H9 (cell line): Measurements from ENCODE around the gene GRIA1. TPM values are rescaled to one million over a fixed set of nuclear protein-coding genes. Genes with fewer than 3 reads are reported as not detected.

Experiments
- DNase-seq: peaks from one replicate; pipeline ENCODE4 v3.0.0-alpha.2; 2017
- H2AFZ ChIP-seq: one replicate; pipeline ENCODE4 v1.6.1; 2013; ENCODE audit warnings: mild to moderate bottlenecking, low read length, control low read depth, moderate library complexity
- H2AK5ac ChIP-seq: 2 replicates; pipeline ENCODE4 v1.6.1; 2013; ENCODE audit warnings: low read length, control low read depth, mixed read lengths; ENCODE audit not compliant: insufficient read length
- H2BK120ac ChIP-seq: one replicate; pipeline ENCODE4 v1.6.1; 2013; ENCODE audit warnings: low read depth, mild to moderate bottlenecking, low read length, control low read depth, inconsistent platforms; ENCODE audit not compliant: poor library complexity, severe bottlenecking
- H2BK12ac ChIP-seq: 2 replicates; pipeline ENCODE4 v1.6.1; 2013; ENCODE audit warnings: low read length, control low read depth, mixed read lengths, low read depth; ENCODE audit not compliant: insufficient read length
- H2BK15ac ChIP-seq: 2 replicates; pipeline ENCODE4 v1.6.1; 2013; ENCODE audit warnings: low read depth, low read length, control low read depth
- H2BK20ac ChIP-seq: one replicate; pipeline ENCODE4 v1.6.1; 2013; ENCODE audit warnings: low read depth, mild to moderate bottlenecking, low read length, control low read depth, inconsistent platforms; ENCODE audit not compliant: poor library complexity, severe bottlenecking
- H2BK5ac ChIP-seq: 2 replicates; pipeline ENCODE4 v1.6.1; 2013; ENCODE audit warnings: low read length, control low read depth, mixed read lengths; ENCODE audit not compliant: insufficient read length
- H3K14ac ChIP-seq: 2 replicates; pipeline ENCODE4 v1.6.1; 2013; ENCODE audit warnings: low read length, control low read depth; ENCODE audit not compliant: insufficient read depth
- H3K18ac ChIP-seq: 2 replicates; pipeline ENCODE4 v1.6.1; 2013; ENCODE audit warnings: low read depth, mild to moderate bottlenecking, mixed read lengths, low read length, control low read depth; ENCODE audit not compliant: insufficient read length
- H3K23ac ChIP-seq: 2 replicates; pipeline ENCODE4 v1.6.1; 2013; ENCODE audit warnings: low read length, control low read depth, mixed read lengths, low read depth; ENCODE audit not compliant: insufficient read length
- H3K23me2 ChIP-seq: 2 replicates; pipeline ENCODE4 v1.6.1; 2013; ENCODE audit warnings: low read depth, mild to moderate bottlenecking, mixed read lengths, low read length, control low read depth; ENCODE audit not compliant: insufficient read length, poor library complexity, severe bottlenecking
- H3K27ac ChIP-seq: 2 replicates; pipeline ENCODE4 v1.5.1; 2013; ENCODE audit warnings: low read length, control low read depth, mixed read lengths, low read depth; ENCODE audit not compliant: insufficient read length
- H3K27me3 ChIP-seq: 2 replicates; pipeline ENCODE4 v1.6.1; 2013; ENCODE audit warnings: low read length, control low read depth, inconsistent platforms; ENCODE audit not compliant: insufficient read depth
- H3K4ac ChIP-seq: 2 replicates; pipeline ENCODE4 v1.6.1; 2013; ENCODE audit warnings: low read depth, mild to moderate bottlenecking, control low read depth, inconsistent platforms, low read length, moderate library complexity
- H3K4me1 ChIP-seq: 2 replicates; pipeline ENCODE4 v1.6.1; 2013; ENCODE audit warnings: low read length, control low read depth, inconsistent platforms; ENCODE audit not compliant: insufficient read depth
- H3K4me2 ChIP-seq: 2 replicates; pipeline ENCODE4 v1.6.1; 2013; ENCODE audit warnings: low read length, control low read depth, mixed read lengths; ENCODE audit not compliant: insufficient read length, insufficient read depth
- H3K56ac ChIP-seq: 2 replicates; pipeline ENCODE4 v1.6.1; 2013; ENCODE audit warnings: low read depth, mild to moderate bottlenecking, mixed read lengths, low read length, control low read depth; ENCODE audit not compliant: insufficient read length
- H3K79me1 ChIP-seq: 2 replicates; pipeline ENCODE4 v1.6.1; 2013; ENCODE audit warnings: low read depth, mild to moderate bottlenecking, moderate library complexity, low read length, control low read depth, inconsistent platforms; ENCODE audit not compliant: insufficient read depth, poor library complexity, severe bottlenecking
- H3K79me2 ChIP-seq: 2 replicates; pipeline ENCODE4 v1.6.1; 2013; ENCODE audit warnings: low read length, control low read depth, inconsistent platforms; ENCODE audit not compliant: insufficient read depth
- H3K9ac ChIP-seq: 2 replicates; pipeline ENCODE4 v1.6.1; 2013; ENCODE audit warnings: low read length, control low read depth, mixed read lengths; ENCODE audit not compliant: insufficient read length; ENCODE audit errors: extremely low read depth
- H3K9me3 ChIP-seq: one replicate; pipeline ENCODE4 v1.6.1; 2013; ENCODE audit warnings: low read depth, low read length, inconsistent platforms; ENCODE audit not compliant: control insufficient read depth
- H3T11ph ChIP-seq: one replicate; pipeline ENCODE4 v1.6.1; 2013; ENCODE audit warnings: mild to moderate bottlenecking, low read length, control low read depth, inconsistent platforms
- H4K20me1 ChIP-seq: one replicate; pipeline ENCODE4 v1.6.1; 2013; ENCODE audit not compliant: control insufficient read depth, insufficient read length, insufficient read depth
- H4K5ac ChIP-seq: 2 replicates; pipeline ENCODE4 v1.6.1; 2013; ENCODE audit warnings: low read depth, mild to moderate bottlenecking, mixed read lengths, low read length, control low read depth; ENCODE audit not compliant: insufficient read length
- H4K8ac ChIP-seq: replicated peaks from 2 replicates; pipeline ENCODE4 v1.6.1; 2013; ENCODE audit warnings: low read length, control low read depth, mixed read lengths, low read depth; ENCODE audit not compliant: insufficient read length
- H4K91ac ChIP-seq: 2 replicates; pipeline ENCODE4 v1.6.1; 2013; ENCODE audit warnings: low read depth, mild to moderate bottlenecking, moderate library complexity, mixed read lengths, low read length, control low read depth; ENCODE audit not compliant: insufficient read length
- H3K27ac Mint-ChIP-seq, 3 experiments: 2 replicates in 2 of 3; 3 replicates in 1 of 3; pipeline ENCODE4 v1.8.0; 2020 to 2021; ENCODE audit warnings: mixed read lengths in 3 of 3, mild to moderate bottlenecking in 1 of 3, moderate library complexity in 1 of 3
- H3K27me3 Mint-ChIP-seq: 2 replicates; pipeline ENCODE4 v1.8.0; 2021; ENCODE audit warnings: low read depth, mild to moderate bottlenecking, moderate library complexity, mixed read lengths
- H3K36me3 Mint-ChIP-seq, 3 experiments: 2 replicates in 2 of 3; 3 replicates in 1 of 3; pipeline ENCODE4 v1.8.0; 2020 to 2021; ENCODE audit warnings: low read depth in 3 of 3, mixed read lengths in 3 of 3; ENCODE audit not compliant: insufficient read depth in 1 of 3
- H3K4me1 Mint-ChIP-seq, 2 experiments: 2 replicates each; pipeline ENCODE4 v1.8.0; 2020; ENCODE audit warnings: mixed read lengths in 2 of 2
- H3K4me3 Mint-ChIP-seq, 2 experiments: 2 replicates in 1 of 2; 3 replicates in 1 of 2; pipeline ENCODE4 v1.8.0; 2020 to 2021; ENCODE audit warnings: mild to moderate bottlenecking in 2 of 2, mixed read lengths in 2 of 2, moderate library complexity in 1 of 2
- H3K9me3 Mint-ChIP-seq, 2 experiments: 2 replicates in 1 of 2; 3 replicates in 1 of 2; pipeline ENCODE4 v1.8.0; 2020; ENCODE audit warnings: mild to moderate bottlenecking in 2 of 2, mixed read lengths in 2 of 2, moderate library complexity in 1 of 2
- CTCF ChIP-seq: fragments of 200-600 bp; sonication (generic); conservative IDR thresholded peaks from 3 replicates; pipeline ENCODE4 v1.8.0; 2021; ENCODE audit warnings: antibody characterized with exemption, mild to moderate bottlenecking
- WGBS: extraction: QIAGEN DNeasy Blood & Tissue Kit; methylation state at CpG from one replicate; pipeline ENCODE4 v1.1.7; 2013; ENCODE audit warnings: missing lambda C conversion rate, low lambda C conversion rate, mixed read lengths; ENCODE audit not compliant: insufficient read length; ENCODE audit errors: extremely low coverage; 5-methylcytosine and 5-hydroxymethylcytosine counted together
- total RNA-seq: library from RNA; stranded (reverse); gene quantifications from 2 replicates; pipeline ENCODE4 v1.2.1, GENCODE V29; 2021

GRIA1 gene
- total RNA-seq, 1 experiment from 2014 or later = 0.52 TPM

GRCh38 chr5:153659039-153659736 is 168.7 kb downstream of the GRIA1 start:
- Histone ChIP-seq H2BK120ac (no peak overlapping the region), H3K27ac (no peak overlapping the region), H4K91ac (no peak overlapping the region), H3T11ph (no peak overlapping the region), H3K4me2 (no peak overlapping the region), H3K9me3 (no peaks in the 10 kb centered on the region), H3K18ac (no peak overlapping the region), H4K20me1 (no peaks in the 10 kb centered on the region), H2AFZ (no peak overlapping the region), H3K14ac (no peak overlapping the region), H3K56ac (no peak overlapping the region), H2BK20ac (no peak overlapping the region), H2AK5ac (no peak overlapping the region), H2BK15ac (no peak overlapping the region), H3K9ac (no peak overlapping the region), H3K23ac (no peak overlapping the region), H3K4ac (no peak overlapping the region), H4K8ac (no peak overlapping the region), H4K5ac (no peak overlapping the region), H3K23me2 (no peaks in the 10 kb centered on the region), H2BK5ac (no peak overlapping the region), H3K79me1 (no peaks in the 10 kb centered on the region), H3K27me3 (no peaks in the 10 kb centered on the region), H3K4me1 (no peaks in the 10 kb centered on the region), H3K79me2 (no peaks in the 10 kb centered on the region), H2BK12ac (no peak overlapping the region)
- no peak overlapping the region for H3K4me3 Mint-ChIP-seq
- H3K4me1 Mint-ChIP-seq = peaks cover 35% of the 10 kb centered on the region in 2 experiments
- no peak for TF ChIP-seq CTCF
- H3K27ac Mint-ChIP-seq = no peak overlapping the region
- H3K27me3 Mint-ChIP-seq = peaks cover 26% of the 10 kb centered on the region
- no CpG with 5 or more reads among the region's 2 CpGs for WGBS
- no peaks in the 10 kb centered on the region; a peak in 1 of 5 replicates for H3K9me3 Mint-ChIP-seq
- H3K36me3 Mint-ChIP-seq = no peaks in the 10 kb centered on the region
- DNase-seq = no peak
